Measurements from ENCODE around the gene MAP2K7.

GRCh38 chr19:7871437-7872305 lies 32.0 kb upstream of the MAP2K7 start:
- TF ChIP-seq EP300 (IDR thresholded peaks at IDR 0.05): no peak
- no peak for TF ChIP-seq POLR2AphosphoS5 (IDR thresholded peaks at IDR 0.05)
